Fibroblast of skin of abdomen (primary cell): ENCODE measurements around the gene EPB41L4A.
"Not testable (repeated sequence)": the region's sequence is repeated elsewhere in the genome, so short reads cannot be mapped to it uniquely, and the experiment has no call there.

Experiments
- DNase-seq: peaks from one replicate; pipeline ENCODE4 v3.0.0-alpha.2; 2013

The EPB41L4A gene

DNA sequence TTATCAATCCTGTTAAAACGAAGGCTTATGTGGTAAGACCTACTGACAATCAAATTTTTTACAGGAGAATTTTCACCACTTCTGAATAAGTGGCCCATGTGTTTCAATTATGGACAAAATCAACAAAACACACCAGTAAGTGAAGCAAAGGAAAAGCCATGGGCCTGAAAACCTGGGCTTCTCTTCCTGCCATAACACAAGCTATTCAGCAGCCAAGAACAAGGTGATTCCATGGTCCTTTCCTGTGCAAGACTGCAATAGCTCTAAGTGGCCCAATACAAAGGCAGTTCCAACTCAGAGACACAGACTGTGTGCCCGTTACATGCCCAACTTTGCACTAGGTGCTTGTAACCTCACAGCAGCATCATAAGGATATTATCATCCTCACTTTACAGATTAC lies 168.5 kb downstream of the EPB41L4A start:
- no peak for DNase-seq

DNA sequence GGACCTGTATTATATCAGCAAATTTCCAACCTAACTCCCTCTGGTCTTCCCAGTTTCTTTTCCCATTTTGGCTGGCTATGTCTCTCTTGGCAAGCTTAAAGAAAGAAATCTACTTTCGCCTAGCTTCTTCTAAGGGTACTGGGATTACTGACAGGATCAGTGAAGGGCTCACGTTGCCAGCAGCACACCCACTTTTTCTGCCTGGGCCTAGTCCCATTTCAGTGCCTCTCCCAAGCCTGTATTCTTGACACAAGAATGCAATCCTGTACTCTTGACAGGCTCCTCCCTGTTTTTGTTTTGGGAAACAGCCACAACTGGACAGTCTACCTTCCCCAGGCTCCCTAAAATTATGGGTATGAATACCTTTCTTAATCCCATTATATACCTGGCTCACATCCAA lies 170.5 kb downstream of the EPB41L4A start:
- no peak for DNase-seq

DNA sequence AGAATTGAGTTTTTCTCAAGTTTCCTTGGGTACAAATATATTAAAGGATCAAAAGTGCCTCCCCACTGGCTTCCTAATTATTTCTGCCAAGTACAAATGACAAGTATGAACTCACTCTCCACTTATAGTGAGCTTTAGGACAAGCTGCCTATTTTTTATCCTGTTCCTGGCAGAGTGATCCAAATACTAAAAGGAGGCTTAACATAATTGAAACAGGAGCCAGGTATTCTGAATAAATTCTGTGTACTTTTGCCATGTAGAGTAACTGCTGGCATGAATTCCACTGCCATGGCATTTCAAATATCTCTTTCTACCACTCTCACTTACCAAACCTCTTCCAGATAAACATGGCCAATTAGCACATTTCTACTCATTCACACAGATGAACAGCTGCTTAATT lies 171.1 kb downstream of the EPB41L4A start:
- no peak for DNase-seq

DNA sequence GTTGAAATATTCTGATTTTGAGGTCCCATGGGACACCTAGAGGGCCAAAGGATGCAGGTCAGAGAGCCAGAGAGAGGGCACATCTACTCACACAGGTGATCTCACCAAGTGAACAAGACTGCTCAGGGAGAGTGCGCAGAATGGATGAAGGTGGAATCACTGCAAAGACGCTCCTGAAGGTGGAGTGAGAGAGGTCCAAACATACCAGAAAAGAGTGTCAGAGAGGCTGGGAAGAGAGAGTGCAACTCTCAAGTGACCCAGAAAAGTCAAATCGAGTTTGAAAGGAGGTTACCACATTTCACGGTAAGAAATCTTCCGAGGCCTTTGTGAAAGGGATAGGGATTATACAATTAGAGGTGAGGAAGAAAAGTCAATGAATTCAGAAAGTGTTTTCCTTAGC lies 173.4 kb downstream of the EPB41L4A start:
- DNase-seq = no peak

DNA sequence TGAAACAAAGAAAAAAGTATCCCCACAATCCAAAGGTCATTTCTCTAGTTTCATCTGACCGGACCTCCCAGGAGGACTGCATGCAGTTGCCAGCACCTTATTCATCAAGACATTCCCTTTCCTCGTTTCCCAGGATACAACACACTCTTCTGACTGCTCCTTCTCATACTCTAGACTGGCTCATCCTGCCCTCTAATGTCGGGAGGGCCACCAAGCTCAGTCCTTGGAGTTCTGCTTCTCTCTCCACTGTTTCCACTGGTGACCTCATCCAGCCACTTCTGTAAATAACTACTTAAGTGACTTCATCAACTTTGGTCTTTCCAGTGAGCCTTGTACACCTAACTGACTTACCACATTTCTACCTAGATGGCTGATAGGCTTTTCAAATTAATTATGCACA lies 179.1 kb downstream of the EPB41L4A start:
- DNase-seq = no peak

DNA sequence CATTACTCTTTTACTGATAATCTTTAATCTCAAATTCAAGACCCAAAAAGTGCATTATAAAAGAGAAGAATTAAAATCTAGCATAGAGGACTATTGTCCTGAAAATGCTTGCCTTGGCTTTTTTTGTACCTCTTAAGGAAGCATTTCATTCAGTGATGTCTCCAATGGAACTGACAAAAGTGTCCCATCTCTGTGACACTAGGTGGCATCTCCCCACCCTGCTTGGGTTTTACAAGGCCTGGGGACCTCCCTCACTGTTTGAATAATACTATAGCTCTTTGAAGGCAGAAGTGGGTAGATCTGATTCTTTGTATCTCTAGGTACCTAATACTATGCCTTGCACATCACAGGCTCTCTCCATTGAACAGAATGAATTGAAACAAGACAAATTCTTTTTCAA lies 180.6 kb downstream of the EPB41L4A start:
- DNase-seq = no peak

DNA sequence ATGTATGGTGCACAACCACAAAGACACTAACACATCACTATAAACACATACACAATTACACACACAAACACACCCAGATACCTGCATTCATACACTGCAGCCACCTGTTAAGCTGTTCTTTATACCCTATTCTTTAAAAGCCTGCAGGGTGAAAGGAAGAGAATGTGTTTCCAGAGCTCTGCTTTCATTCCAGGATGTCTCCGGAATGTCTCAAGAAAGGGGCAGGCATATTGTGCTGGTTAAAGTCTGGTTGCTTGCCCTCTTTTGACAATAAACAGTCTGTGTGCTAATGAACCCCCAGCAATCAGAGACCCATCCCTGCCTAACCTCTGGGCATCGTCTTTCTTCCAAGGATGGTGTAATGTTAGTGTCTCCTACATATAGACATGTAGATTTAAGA lies 181.6 kb downstream of the EPB41L4A start:
- DNase-seq = no peak

DNA sequence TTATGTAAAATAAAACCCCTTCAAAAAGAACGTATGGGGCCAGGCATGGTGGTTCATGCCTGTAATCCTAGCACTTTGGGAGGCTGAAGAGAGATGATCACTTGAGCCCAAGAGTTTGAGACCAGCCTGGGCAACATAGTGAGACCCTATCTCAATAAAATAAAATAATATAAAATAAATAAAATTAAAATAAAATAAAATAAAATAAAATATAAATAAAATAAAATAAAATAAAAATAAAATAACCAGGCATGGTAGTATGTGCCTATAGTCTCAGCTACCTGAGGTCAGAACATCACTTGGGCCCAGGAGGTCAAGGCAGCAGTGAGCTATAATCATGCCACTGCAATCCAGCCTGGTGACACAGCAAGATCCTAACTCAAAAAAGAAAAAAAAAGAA lies 185.1 kb downstream of the EPB41L4A start:
- no peak for DNase-seq

DNA sequence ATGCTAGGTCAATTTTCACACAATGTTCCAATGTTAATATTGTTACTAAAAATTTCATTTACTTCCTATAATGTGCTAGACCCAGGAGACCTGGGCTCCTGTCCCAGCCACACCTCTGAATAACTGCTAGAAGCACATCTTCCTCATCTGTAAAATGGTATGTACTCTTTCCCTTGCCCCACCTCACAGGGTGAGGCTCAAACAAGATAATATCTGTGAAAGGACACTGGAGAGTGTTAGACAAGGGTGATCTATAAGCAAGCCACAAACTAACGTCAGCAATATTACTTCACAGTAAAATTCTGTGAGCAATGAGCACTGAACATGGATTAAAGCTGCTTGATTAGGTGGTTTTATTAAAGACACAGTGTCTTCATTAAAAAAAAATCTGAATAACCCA lies 186.4 kb downstream of the EPB41L4A start:
- no peak for DNase-seq

DNA sequence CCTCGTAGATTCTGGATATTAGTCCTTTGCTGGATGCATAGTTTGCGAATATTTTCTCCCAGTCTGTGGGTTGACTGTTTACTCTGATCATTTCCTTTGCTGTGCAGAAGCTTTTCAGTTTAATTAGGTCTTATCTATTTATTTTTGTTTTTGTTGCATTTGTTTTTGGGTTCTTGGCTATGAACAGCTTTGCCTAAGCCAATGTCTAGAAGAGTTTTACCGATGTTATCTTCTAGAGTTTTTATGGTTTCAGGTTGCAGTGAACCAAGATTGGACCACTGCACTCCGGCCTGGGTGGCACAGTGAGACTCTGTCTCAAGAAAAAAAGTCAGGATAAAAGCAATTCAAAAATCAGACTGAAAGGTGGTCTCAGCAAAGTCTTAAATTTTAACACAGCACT lies 188.5 kb downstream of the EPB41L4A start:
- no peak for DNase-seq

DNA sequence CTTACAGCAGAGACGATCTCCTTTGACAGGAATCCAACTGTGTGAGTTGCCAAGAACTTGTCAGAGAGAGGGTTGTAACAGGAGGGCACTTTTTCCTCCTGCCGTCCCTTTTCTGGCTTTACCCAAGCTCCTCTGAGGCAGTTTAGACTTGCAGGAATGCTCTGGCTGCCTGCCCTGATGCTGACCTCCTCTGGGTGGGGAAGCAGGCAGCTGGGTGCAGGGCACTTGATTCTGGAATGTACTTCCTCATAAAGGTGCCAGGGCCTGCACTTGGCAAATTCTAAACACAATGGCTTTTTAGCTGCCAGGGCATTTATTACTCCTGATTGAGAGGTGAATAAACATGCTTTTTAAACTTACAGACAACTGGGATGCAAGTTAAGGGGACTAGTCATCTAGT lies 190.4 kb downstream of the EPB41L4A start:
- peak; percentile 37 for DNase-seq

DNA sequence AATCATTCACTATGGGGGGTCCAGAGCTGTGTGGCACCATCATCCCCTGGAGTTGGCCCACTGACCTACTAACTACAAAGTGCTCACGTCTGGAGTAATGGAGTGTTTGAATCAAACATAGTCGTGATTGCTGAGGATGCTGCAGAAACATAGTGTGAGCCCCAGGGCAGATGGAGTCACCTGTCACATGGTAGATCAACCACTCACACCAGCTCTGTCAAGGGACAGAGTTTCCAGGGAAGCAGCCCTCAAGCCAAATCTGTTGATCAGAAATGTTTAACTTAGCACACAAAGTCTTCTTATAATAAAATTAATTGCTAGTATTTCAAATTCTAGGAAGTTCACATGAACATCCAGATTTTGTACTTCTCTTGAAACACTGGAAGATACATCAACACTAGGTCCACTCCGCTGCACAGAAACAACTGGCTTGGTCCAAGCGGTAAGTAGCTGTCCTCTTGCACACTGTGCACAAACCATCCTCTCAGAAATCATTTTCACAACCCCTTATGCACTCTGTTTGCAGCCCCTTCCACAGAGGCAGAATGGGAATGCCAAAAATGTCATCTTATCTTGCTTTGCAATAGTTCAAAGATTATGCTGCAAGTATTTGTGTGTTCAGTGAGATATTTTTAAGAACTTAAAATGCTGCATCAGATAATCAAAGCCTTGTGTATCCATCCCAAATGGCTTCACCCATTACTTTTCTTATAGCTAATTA lies 191.0 kb downstream of the EPB41L4A start:
- DNase-seq = no peak

DNA sequence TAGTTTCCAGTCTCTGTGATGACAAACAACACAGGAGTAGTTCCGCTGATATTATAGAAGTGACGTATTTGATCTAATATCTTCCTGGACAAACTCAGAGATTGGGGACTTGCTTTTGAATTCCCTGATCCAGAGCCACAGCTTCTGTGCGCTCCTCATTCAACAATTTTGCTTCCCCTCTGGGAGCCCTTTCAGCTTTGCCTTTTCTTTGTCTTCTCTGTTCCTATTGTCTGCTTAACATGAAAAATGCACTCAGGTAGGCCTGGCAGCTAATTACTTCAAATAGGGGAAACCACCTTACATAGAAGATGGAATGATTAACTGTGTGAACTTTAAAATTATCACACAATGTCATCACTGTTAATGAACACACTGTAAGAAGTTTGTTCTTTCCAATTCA lies 192.9 kb downstream of the EPB41L4A start:
- no peak for DNase-seq

DNA sequence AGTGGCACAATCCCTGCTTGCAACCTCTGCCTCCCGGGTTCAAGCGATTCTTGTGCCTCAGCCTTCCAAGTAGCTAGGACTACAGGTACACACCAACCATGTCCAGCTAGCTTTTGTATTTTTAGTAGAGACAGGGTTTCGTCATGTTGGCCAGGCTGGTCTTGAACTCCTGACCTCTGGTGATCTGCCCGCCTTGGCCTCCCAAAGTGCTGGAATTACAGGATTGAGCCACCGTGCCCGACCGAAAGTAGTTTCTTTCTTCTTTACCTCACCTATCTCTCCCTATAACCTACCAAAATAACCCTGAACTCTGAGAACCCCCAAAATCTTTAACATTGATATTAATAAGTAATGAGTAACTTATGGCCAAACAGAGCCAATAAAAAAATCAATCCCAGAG lies 196.1 kb downstream of the EPB41L4A start:
- DNase-seq = not testable (repeated sequence)

DNA sequence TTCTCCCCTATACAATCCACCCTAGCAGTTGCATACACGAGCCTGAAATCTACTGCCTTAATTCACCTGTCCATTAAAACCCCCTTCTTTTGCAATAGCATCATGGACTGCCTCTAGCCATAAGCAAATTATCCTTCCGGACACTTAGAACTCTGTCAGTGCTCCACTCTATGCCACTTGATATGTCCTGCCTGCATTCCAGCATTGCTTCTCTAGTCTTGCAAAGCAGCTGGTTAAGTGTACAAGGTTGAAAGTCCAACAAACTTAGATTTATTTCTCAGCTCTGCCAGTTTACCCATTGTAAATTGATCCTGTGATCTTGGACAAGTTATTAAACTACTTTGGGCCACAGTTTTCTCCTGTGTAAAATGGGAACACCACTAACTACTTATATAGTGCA lies 197.9 kb downstream of the EPB41L4A start:
- no peak for DNase-seq

DNA sequence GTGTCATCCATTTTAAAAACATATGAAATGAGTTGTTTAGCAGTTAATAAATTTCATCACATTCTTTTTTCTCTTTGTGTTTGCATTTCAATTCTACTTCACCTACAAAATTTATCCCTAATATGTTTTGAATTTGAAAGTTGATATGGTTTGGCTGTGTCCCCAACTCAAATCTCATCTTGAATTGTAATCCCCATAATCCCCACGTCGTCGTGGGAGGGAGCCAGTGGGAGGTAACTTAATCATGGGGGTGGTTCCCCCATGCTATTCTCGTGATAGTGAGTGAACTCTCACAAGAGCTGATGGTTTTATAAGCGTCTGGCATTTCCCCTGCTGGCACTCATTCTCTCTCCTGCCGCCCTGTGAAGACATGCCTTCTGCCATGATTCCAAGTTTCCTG lies 200.1 kb downstream of the EPB41L4A start:
- DNase-seq = no peak

DNA sequence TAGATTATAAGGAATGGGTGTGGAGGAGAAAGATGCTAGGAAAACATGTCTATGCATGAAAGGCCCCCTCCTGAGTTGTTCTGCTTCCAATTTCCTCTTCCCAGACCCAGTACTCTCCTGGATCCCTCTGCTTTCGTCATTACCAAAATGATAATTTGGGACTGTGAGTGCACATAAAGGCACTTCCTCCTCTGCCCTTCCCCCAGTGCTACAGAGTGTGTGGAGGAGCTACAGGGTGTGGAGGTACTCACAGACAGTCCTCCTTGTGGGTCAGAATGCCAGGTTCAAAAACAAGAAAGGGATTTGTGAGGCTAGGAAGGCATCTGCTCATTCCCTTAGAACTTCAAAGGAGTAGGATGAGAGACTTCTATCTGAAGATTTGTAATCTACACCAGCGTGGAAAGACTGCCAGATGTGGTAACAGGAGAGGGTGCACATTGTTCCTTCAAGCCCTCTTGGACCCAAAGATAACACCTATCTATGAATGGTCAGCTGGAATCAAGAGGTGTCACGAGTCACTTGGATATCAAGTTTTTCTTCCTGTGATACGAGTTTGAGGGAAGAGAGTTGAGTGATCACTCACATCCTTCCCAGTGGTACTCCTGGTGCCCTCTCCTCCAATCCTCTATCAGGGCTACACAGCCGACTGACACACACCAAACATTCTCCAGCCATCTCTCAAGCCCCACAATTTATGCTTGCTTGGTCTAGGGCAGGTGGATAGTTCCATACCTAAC lies 201.1 kb downstream of the EPB41L4A start:
- DNase-seq = no peak

DNA sequence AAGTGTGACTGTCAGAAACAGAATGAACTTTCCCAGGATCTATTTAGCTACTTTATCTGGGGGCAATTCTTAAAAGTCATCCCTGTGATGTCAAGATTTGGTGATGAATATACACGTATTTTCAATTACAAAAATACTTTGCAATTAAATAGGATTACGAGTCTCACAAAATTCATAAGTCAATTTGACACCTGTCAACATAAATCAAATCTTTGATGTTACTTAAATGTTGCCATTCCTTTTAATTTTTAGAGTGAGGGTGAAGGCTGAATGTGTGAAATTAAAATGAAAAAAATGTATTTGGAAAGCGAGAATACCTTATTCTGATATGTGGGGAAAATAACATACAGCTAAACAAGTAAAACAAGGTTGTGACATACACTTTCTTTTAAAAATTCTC lies 202.9 kb downstream of the EPB41L4A start:
- DNase-seq = no peak

DNA sequence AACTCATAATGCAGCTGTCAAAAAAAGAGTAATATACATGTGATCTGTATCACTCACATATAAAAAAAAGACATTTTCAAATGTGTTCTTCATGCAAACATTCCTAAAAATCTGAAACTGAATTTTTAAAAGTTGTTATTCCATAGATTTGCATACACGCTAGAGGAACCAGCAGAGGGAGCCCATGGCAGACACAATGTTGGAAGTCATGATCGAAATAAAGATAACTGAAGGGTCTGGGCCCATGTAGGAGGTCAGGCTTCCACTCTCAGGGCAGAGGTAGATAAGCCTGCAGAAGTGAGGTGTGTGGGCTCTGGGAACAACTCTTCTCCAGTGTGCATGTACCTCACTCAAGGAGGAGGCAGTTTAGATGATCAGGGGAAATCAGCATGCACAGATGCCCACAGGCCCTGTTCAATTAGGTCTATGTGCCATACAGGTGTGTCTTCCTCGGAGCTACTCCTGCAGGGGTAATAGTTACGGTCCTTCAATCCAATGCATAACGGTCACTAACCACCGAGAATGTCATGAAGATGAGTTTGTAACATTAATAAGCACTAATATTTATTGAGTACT lies 208.6 kb downstream of the EPB41L4A start:
- peak; percentile 22 for DNase-seq

DNA sequence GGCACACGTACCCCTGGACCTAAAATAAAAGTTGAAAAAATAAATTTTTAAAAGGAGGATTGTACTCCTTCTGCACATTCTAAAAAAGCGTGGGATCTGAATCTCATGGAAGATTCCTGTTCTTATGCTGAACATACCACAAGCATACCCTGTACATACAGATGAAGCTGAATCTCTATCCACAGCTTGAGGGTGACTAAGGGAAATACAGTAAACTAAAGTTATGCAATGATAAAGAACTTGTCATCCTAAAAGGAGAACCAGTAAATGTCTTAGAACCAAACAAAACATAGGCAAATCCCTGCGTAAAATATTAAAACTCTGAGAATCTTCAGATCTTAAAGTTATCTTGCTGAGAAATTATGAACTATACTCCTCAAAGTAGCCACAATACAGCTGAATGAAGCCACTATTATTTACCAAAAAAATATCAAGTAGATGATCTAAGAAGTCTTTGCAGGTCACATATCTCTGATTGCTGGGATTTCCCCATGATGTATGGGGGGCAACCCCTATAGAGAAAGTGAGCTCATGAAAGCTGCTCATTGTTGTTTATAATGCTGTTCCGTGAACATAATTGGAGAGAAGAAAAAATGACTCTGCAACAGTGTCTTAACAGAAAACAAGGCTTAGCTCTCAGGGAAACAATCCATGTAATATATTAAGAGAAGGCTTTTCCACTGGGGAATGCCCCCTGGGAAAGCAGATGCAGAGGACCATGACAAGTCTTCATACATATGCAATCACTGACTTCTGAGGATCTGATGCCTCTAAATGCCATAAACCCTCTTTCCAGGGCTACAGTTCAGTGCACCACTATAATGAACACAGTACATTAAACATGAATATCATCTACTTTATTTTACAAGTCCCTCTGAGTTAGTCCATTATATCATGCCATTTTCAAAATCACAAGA lies 210.1 kb downstream of the EPB41L4A start:
- no peak for DNase-seq

DNA sequence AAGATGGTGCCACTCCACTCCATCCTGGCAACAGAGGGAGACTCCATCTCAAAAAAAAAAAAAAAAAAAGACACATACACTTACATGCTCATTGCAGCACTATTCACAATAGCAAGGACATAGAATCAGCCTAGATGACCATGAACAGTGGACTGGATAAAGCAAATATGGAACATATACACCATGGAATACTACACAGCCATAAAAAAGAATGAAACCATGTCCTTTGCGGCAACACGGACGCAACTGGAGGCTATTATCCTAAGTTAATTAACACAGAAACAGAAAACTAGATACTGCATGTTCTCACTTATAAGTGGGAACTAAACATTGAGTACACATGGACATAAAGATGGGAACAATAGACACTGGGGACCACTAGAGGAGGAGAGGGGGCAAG lies 210.9 kb downstream of the EPB41L4A start:
- not testable (repeated sequence) for DNase-seq

DNA sequence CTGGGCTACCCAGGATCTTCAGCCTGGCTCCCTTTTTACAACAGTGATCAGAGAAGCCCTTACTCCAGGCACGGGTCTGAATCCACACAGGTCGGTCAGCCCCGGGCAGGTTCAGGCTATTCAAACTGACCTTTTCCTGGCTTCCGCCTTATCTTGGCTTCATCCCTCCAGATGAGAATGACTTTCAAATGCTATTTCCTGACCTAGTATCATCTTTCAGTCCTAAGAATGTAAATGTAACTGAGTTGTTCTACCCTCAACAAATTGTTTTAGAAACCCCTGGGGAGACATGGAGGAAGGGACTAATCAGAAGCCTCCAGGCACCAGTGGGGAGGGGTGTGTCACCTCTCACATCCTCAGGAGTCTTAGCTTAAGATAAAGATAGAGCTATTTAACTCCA lies 213.2 kb downstream of the EPB41L4A start:
- no peak for DNase-seq

DNA sequence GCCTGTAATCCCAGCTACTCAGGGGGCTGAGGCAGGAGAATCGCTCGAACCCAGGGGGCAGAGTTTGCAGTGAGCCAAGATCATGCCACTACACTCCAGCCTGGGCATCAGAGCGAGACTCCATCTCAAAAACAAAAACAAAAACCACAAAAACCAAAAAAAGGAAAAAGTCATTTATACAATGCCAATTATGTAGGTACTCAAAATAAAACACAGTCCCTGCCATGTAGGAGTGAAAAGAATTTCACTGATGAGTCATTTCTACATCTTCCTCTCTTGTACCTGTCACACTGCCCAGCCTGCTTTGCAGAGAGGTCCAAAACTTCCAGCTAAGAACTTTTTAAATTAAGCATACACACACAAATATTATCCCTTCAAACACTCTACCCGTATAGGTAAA lies 215.8 kb downstream of the EPB41L4A start:
- no peak for DNase-seq
